GM12878 (cell line): ENCODE results near the gene MGMT. TPM values are rescaled to one million over a fixed set of nuclear protein-coding genes. Genes with fewer than 3 reads are reported as not detected.

ENCODE experiments used
- BHLHE40 ChIP-seq, 2 experiments: fragments of 450-650 bp in 1 of 2; IDR thresholded peaks; 2 replicates each; pipeline ENCODE4 v1.6.1; 2011 to 2017; ENCODE audit warnings: low read depth in 2 of 2, borderline replicate concordance in 1 of 2, improper control_type of control experiment in 1 of 2, low read length in 1 of 2, mild to moderate bottlenecking in 1 of 2
- CBFB ChIP-seq: IDR thresholded peaks from 2 replicates; pipeline ENCODE4 v1.6.1; 2016; ENCODE audit warnings: antibody characterized with exemption, low read depth
- CHD2 ChIP-seq: IDR thresholded peaks from 2 replicates; pipeline ENCODE4 v1.6.1; 2011; ENCODE audit warnings: low read depth, low read length, improper control_type of control experiment, borderline replicate concordance
- EGR1 ChIP-seq, 2 experiments: IDR thresholded peaks; 1 replicate in 1 of 2; 2 replicates in 1 of 2; pipeline ENCODE4 v1.6.1; 2011 to 2012; ENCODE audit warnings: low read depth in 2 of 2, low read length in 2 of 2, borderline replicate concordance in 1 of 2, mild to moderate bottlenecking in 1 of 2, moderate library complexity in 1 of 2
- ESRRA ChIP-seq: IDR thresholded peaks from 2 replicates; pipeline ENCODE4 v1.6.1; 2012; ENCODE audit warnings: mild to moderate bottlenecking, low read length, improper control_type of control experiment
- FOXK2 ChIP-seq: fragments of 450-650 bp; IDR thresholded peaks from 2 replicates; pipeline ENCODE4 v1.6.1; 2017; ENCODE audit warnings: mild to moderate bottlenecking, moderate library complexity
- FOXM1 ChIP-seq: IDR thresholded peaks from 2 replicates; pipeline ENCODE4 v1.6.1; 2012; ENCODE audit warnings: low read depth, mild to moderate bottlenecking, inconsistent platforms, low read length, moderate library complexity
- IRF3 ChIP-seq: fragments of 450-650 bp; IDR thresholded peaks from 2 replicates; pipeline ENCODE4 v1.6.1; 2014; ENCODE audit warnings: mild to moderate bottlenecking
- JUNB ChIP-seq: IDR thresholded peaks from 2 replicates; pipeline ENCODE4 v1.6.1; 2016; ENCODE audit warnings: antibody characterized with exemption, mild to moderate bottlenecking
- JUND ChIP-seq: IDR thresholded peaks from 2 replicates; pipeline ENCODE4 v1.6.1; 2012; ENCODE audit warnings: low read depth, mild to moderate bottlenecking, low read length, improper control_type of control experiment, moderate library complexity
- MAX ChIP-seq: IDR thresholded peaks from 2 replicates; pipeline ENCODE4 v1.6.1; 2012; ENCODE audit warnings: low read depth, low read length, improper control_type of control experiment
- MTA2 ChIP-seq: fragments of 450-650 bp; IDR thresholded peaks from 2 replicates; pipeline ENCODE4 v1.6.1; 2016; ENCODE audit warnings: low read depth, mild to moderate bottlenecking, moderate library complexity
- MXI1 ChIP-seq: fragments of 150-350 bp; IDR thresholded peaks from 2 replicates; pipeline ENCODE4 v1.6.1; 2011; ENCODE audit warnings: low read depth, mild to moderate bottlenecking, inconsistent platforms, low read length, improper control_type of control experiment
- MYB ChIP-seq: fragments of 150-350 bp; IDR thresholded peaks from 2 replicates; pipeline ENCODE4 v1.6.1; 2014; ENCODE audit warnings: mild to moderate bottlenecking, low read depth, low read length, borderline replicate concordance
- NFIC ChIP-seq: IDR thresholded peaks from 2 replicates; pipeline ENCODE4 v1.6.1; 2012; ENCODE audit warnings: low read depth, mild to moderate bottlenecking, inconsistent platforms, low read length, moderate library complexity
- NR2C1 ChIP-seq: fragments of 450-650 bp; IDR thresholded peaks from 2 replicates; pipeline ENCODE4 v1.6.1; 2017; ENCODE audit warnings: antibody characterized with exemption, mild to moderate bottlenecking, moderate library complexity
- PAX8 ChIP-seq: fragments of 450-650 bp; IDR thresholded peaks from 2 replicates; pipeline ENCODE4 v1.6.1; 2017; ENCODE audit warnings: mild to moderate bottlenecking, moderate library complexity
- PRDM15 ChIP-seq: fragments of 450-650 bp; formaldehyde crosslinking; IDR thresholded peaks from 2 replicates; pipeline ENCODE4 v1.4.0; 2020; ENCODE audit warnings: mild to moderate bottlenecking, moderate library complexity
- RFX5 ChIP-seq: IDR thresholded peaks from 2 replicates; pipeline ENCODE4 v1.6.1; 2011; ENCODE audit warnings: low read depth, low read length, improper control_type of control experiment
- RUNX3 ChIP-seq: IDR thresholded peaks from 2 replicates; pipeline ENCODE4 v1.6.1; 2012; ENCODE audit warnings: low read length, inconsistent platforms
- SIX5 ChIP-seq: IDR thresholded peaks from 2 replicates; pipeline ENCODE4 v1.6.1; 2011; ENCODE audit warnings: mild to moderate bottlenecking, low read depth, low read length, moderate library complexity; ENCODE audit not compliant: severe bottlenecking
- USF2 ChIP-seq: IDR thresholded peaks from 2 replicates; pipeline ENCODE4 v1.6.1; 2011; ENCODE audit warnings: low read depth, low read length, improper control_type of control experiment, borderline replicate concordance
- ZNF24 ChIP-seq: fragments of 450-650 bp; IDR thresholded peaks from 2 replicates; pipeline ENCODE4 v1.6.1; 2017; ENCODE audit warnings: antibody characterized with exemption, mild to moderate bottlenecking
- ZNF622 ChIP-seq: fragments of 450-650 bp; IDR thresholded peaks from 2 replicates; pipeline ENCODE4 v1.6.1; 2017; ENCODE audit warnings: mild to moderate bottlenecking, inconsistent platforms
- ZSCAN29 ChIP-seq: fragments of 450-650 bp; IDR thresholded peaks from 2 replicates; pipeline ENCODE4 v1.6.1; 2017; ENCODE audit warnings: mild to moderate bottlenecking, moderate library complexity
- ZZZ3 ChIP-seq: IDR thresholded peaks from 2 replicates; pipeline ENCODE4 v1.6.1; 2011; ENCODE audit warnings: low read depth; ENCODE audit not compliant: control insufficient read depth, insufficient read length
- polyA plus RNA-seq, 11 experiments: library from polyadenylated mRNA; depleted of rRNA in 4 of 11; unstranded in 6 of 11; stranded (reverse) in 5 of 11; fragments of >200 nt; fragmentation: Nextera tagmentation in 4 of 11; fragmentation: Illumina TruSeq in 1 of 11; extraction: Ambion mirVana in 4 of 11; extraction: Trizol in 1 of 11; gene quantifications; 1 replicate in 1 of 11; 2 replicates in 10 of 11; pipeline versions ENCODE4 v1.2.1 to v1.2.3, GENCODE V29; 2011 to 2016; ENCODE audit warnings: inconsistent platforms in 2 of 11, missing spikeins in 2 of 11, low read depth in 1 of 11
- total RNA-seq, 4 experiments: library from RNA; depleted of rRNA in 3 of 4; stranded (reverse); fragments of >200 nt in 3 of 4; fragmentation: Illumina TruSeq in 1 of 4; extraction: Trizol in 1 of 4; gene quantifications; 2 replicates each; pipeline versions ENCODE4 v1.2.1 to v1.2.3, GENCODE V29; 2013 to 2021

The MGMT gene
- total and polyA plus RNA-seq, 10 of the 15 experiments (the other 5 are each of a cell fraction or from before 2014, with no cell fraction given): 0.16 to 24.2 (median 13.3) TPM

- TF ChIP-seq MTA2 (0 out of 2 replicates have a peak, but pooled peaks have one; percentile 18), ZSCAN29 (no peak), JUNB (no peak), SIX5 (no peak), FOXK2 (no peak), BHLHE40 (IDR thresholded peaks at IDR 0.05; ENCODE audit: borderline replicate concordance in 1 of 2, low read depth in 2 of 2, low read length in 1 of 2) (0 out of 4 replicates have a peak, but pooled peaks of 1 of the 2 experiments have one; percentile 12), MAX (no peak), NR2C1 (no peak), NFIC (no peak), ESRRA (no peak), MXI1 (no peak), IRF3 (no peak), EGR1 (IDR thresholded peaks at IDR 0.05; ENCODE audit: borderline replicate concordance in 1 of 2, low read depth in 2 of 2, low read length in 2 of 2) (no peak), RUNX3 (peak; percentile 42; the same call in 1 of the 2 replicates), ZNF24 (no peak), JUND (no peak), RFX5 (no peak), FOXM1 (no peak), CHD2 (no peak), PAX8 (no peak), ZZZ3 (no peak), CBFB (no peak), ZNF622 (no peak), USF2 (no peak), PRDM15 (CRISPR knock-in tag) (no peak), MYB (no peak)
These were observed 34.8 kb downstream of the MGMT start (continued) for GRCh38 chr10:129501652-129502436.
